T-helper 1 cell treated with Interleukin-12 subunit alpha and Interleukin-12 subunit beta and Interleukin-4 antibody, amounts not matched to agents 30 ng/mL and 1 ng/mL, for 36 hours (primary cell): ENCODE measurements around the gene ST6GALNAC4. TPM values are rescaled to one million over a fixed set of nuclear protein-coding genes. Genes with fewer than 3 reads are reported as not detected.

Experiments used
- intact Hi-C: fragments of 100-400 bp; cut with micrococcal nuclease; formaldehyde crosslinking; loops from one replicate; pipeline ENCODE4 v1.15.1; 2024
- total RNA-seq: library from RNA; stranded (reverse); gene quantifications from 2 replicates; pipeline ENCODE4 v1.2.3, GENCODE V29; 2022

The ST6GALNAC4 gene
- total RNA-seq, 1 donor from 2014 or later, result 28.4 TPM

DNA sequence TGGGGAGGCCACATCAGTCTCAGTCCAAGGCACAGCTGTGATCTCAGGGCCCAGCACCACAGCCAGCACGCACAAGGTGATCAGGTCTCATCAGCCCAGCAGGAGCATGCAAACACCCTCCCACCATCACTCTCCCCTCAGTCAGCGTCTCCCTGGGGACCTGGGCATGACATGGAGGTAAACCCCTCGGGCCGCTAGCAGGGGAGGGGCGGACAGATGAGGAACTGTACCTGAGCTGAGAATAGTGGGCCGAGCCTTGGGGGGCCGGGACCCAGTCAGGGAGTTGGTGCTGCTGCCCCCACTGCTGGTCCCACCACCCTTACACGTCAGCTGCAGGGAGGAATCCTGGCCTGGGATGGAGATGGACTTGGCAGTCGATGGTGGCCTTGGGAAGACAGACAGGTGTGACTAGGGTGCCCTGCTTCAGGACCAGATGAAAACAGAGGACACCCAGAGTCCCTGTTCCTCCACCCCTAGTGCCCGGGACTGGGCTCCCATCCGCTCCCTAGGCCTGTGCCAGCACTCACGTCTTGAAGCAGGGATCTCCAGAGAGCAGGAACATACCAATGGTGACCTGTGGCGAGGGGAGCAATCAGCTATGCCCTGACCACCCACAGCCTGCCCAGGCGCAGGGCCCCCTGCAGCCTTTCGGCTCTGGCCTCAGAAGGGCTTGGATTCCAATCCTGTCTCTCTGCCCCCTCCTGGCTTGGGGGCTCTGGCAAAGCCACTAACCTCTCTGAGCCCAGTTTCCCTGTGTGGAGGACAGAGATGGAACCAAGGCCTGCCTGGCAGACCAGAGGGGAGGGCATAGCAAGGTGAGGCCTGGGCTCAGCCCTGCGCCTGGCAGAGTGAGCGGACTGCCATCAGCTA is 31.2 kb upstream of the ST6GALNAC4 start:
- intact Hi-C loops, result no loop called here

DNA sequence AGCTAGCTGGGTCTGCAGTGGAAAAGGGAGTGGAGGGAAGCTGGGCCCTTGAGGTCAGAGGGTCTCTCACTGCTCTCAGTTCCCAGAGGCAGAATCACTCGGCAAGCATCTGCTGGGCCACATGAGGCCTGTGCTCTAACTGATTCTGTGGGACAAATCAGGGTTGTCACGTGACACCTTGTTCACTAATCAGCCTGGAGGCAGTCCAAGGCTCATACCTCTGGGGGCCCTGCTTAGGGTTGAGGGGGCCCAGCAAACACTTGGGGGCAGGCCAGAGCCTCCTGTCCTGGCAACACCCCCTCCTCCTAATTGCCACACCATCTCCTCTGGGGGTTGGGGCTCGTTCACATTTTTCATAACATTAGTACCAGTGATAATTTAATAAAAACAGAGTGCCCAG is 29.9 kb upstream of the ST6GALNAC4 start:
- intact Hi-C loops, result no loop called here

DNA sequence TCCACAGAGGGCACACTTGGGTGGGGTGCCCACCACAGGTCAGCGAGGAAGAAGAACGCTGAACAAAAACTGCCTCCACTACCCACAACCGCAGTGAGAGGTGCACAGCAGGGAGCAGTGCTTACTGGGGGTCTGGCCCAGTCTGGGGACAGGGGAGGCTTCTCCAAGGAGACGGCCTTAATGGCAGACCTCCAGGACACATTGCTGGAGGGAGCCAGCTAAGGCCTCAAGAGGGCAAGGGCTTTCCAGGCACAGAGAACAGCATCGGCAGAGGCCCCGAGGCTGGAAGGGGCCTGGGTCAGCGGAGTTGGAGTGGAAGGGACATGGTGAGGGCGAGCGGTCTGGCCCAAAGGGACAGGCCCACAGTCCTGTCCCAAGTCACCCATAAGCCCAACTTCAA is 29.1 kb upstream of the ST6GALNAC4 start:
- intact Hi-C loops, result no loop called here

DNA sequence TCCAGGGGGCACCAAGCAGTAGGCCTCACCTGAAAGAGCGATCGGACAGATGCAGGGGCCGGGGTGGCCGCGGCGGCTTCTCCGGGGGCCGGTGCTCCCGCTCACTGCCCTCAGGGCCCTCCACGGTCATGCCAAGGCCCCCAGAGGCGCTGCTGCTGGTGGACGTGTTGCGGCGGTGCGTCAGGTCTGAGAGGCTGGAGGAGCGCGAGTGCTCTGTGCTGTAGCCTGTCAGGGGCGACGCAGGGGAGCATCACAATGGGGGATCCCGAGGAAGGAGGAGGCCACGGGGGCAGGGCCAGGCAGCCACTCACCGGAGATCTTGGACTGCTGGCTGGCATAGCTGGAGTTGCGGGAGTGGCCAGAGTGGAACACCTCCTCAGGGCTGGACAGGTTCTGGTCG is 28.5 kb upstream of the ST6GALNAC4 start:
- intact Hi-C loops, result no loop called here

DNA sequence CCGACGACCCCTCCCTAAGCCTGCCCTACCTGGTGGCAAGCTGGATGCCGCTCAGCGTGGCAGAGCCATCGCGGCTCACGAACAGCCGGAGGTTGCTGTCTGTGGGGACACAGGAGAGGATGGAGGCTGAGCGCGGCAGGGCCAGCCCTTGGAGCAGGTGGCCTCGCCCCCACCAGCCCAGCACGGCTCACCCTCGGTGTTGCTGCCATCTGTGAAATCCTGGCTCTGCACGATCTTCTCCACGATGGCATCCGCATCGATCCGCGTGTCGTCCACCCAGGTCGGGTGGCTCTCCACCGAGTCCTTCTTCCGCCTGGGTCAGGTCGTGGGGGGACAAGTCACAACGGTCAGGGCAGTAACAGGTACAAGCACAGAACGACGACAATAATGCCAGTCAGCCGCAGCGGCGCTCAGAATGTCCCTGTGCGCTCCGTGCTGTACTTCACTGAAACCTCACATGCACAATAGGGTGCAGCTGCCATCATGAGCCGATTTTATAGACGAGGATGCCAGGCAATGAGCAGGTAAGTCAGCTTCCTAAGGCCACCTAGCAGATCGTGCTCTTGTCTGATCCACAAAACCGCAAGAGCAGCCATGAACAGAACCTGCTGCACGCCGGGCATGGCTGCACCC is 27.9 kb upstream of the ST6GALNAC4 start:
- intact Hi-C loops, result no loop called here

DNA sequence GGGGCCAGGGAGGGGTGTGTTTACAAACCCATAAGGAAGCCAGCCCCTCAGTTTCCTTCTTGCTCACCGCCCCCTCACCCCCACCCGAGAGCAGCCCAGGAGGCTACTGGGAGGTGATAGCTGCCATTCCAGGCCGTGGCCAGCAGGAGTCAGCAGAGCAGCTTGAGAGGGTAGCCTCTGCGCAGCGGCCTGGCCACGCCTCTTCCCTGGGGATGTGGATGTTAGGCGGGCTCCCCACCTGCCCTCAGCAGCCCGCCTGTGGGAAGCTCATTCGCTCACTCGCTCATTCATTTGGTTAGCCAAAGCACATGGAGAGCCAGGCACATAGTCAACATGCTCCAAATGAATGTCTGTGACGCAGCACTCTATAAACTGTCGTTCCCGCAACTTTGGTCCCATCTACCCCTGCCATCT is 26.9 kb upstream of the ST6GALNAC4 start:
- intact Hi-C loops, result loop anchor here (1.0 to 2.0 kb wide), 8 partner anchors 12 to 174 kb away; no protein-coding TSS in a partner anchor

GRCh38 chr9:127943011-127943662 is 26.3 kb upstream of the ST6GALNAC4 start:
- intact Hi-C loops, result loop anchor here (1.0 to 2.0 kb wide), 8 partner anchors 12 to 174 kb away; no protein-coding TSS in a partner anchor

DNA sequence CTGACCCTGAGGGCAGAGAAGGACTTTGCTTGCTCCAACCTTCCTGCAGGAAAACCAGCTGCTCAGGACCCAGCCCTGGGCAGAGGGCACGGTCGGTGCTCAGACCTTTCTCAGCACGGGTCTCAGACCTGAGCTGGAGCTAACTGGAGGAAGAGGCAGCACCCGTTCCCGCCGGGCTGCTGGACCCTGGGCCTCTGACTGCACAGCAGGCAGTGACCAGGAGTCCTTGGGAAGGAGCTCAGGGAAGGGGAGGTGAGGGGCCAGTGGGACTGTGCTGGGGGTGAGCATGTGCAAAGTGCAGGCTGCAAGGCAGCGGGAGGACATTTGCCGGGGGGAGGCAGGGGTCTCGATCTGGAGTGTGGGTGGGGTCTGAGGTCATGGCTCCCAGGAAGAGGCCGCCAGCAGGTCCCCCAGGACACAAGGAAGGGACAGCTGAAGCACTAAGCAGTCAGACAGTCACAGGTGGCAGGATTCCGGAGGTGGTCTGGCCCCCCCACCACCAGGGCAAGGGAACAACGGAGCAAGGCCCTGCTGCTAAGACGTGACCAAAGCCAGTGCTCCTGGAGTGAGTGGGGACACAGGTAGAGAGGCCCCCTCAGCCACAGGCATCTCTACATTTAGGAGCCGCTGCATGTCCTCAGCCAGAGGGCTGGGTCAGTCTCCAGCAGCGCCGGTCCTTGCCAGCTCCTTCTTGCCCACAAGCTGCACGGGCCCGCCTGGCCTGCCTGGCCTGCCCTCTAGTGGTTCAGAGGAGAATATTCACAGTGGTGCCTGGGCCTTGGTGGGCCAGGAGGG is 25.6 kb upstream of the ST6GALNAC4 start:
- intact Hi-C loops, result loop anchor here (1.0 to 2.0 kb wide), 8 partner anchors 13 to 175 kb away; no protein-coding TSS in a partner anchor

- intact Hi-C loops, result loop anchor here (2.0 kb wide), 3 partner anchors 29 to 143 kb away; no protein-coding TSS in a partner anchor
These were observed 25.0 kb upstream of the ST6GALNAC4 start for GRCh38 chr9:127941961-127942215.

DNA sequence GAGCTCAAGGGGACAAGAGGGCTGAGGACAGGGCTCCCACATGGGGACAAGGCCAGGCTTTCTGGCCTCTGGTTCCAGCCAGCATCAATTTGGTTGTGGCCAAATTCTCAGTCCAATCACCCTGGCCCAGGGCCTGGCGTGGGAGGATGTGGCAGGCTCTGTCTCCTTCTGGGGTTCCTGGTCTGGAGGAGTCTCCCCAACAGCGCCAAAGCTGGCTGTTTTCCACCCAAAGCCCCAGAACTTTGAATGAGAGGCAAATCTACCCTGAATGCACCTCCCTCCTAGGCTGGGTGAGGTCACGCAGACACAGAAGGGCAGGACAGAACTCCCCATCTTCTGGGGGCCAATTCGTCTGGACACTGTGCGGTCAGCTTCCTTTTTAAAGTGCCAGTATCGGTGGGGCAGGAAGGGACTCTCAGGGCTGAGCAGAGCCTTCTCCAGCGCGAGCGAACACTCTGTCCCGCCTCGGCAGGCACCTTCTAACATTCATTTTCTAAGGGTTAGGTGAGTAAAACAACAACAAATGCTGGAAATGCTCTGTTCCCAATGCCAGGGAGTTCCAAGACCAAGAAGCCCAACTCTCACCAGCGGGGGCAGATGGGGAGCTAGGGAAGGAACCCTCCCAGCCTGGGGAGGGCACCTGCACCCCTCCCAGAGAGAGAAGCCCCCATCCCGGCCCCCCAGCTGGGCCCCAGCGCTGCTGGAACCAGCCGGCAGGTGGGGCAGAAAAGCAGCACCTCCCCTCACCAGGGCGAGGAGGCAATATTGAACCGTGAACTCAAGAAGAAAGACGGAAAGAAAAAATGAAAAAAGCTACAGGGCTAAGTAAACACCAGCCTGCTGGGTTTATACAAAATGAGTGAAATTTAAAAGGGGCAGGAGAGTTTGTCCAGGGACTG is 24.5 kb upstream of the ST6GALNAC4 start:
- intact Hi-C loops, result no loop called here

DNA sequence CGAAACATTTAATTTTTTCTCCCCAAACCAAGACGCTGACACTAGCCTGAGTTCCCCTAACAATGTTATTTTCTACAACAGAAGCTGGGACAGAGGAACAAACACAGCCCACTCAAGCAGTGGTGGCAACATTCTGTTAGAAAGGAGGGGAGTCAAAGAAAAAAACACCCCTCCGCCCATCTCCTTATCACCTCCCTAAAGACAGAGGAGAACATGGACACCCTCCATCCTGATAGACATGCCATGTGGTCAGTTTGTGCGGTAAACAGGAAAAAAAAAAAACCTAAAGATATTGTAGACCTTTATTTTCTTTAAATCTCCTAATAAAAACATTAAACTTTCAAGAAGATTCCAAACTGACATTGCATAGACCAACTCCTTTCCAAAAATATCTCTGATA is 23.8 kb upstream of the ST6GALNAC4 start:
- intact Hi-C loops, result no loop called here

DNA sequence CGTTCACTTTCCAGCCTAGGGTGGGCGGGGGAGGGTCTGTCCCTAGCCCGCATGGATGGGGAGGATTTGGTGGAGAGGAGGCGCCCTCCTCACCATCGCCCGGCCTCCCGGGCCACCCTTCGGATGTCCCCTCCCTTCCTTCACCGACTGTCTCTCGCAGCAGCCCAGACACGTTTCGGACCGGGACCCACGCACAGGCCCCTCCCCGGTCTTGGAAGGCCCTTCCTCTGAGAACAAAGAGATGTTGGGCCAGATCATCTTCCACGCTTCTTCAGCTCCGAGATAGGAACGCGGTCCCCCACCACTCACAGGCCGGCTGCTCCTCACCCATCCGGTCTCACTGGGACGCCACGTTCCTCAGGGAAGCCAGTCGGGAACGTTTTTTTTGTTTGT is 21.5 kb upstream of the ST6GALNAC4 start:
- intact Hi-C loops, result no loop called here

- intact Hi-C loops, result loop anchor here (1.0 kb wide), 5 partner anchors 10 to 190 kb away; partner anchors contain the start of genes NAIF1 and PTGES2
These were observed 20.8 kb upstream of the ST6GALNAC4 start, which contains the start of gene DPM2 for GRCh38 chr9:127937388-127938297. TSS of gene DPM2 (minus strand) at chr9:127937854. CDS start at chr9:127937820, 34 bp downstream.

- intact Hi-C loops, result loop anchor here (1.0 kb wide), 5 partner anchors 10 to 190 kb away; partner anchors contain the start of genes NAIF1 and PTGES2
These were observed 20.2 kb upstream of the ST6GALNAC4 start for GRCh38 chr9:127937056-127937387.

GRCh38 chr9:127936347-127936852 is 19.6 kb upstream of the ST6GALNAC4 start:
- intact Hi-C loops, result no loop called here

DNA sequence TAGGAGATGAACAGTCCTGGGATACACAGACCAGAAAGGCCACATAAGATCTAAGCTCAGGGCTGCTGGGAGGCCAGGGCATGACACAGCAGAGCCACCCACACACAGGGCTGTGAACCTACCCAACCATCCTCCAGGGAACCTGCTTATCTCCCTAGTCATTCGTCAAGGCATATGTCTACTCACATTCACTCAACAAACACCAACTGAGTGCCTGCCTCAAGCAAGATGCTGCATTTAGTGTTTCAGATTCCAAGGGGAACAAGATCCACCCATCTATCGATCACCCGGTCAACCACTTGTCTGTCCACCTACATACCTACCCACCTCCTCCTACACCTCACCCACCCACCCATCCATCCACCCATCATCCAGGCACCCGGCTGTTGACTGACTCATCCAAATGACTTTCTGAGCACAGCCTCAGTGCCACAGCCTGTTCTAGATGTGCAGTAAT is 19.0 kb upstream of the ST6GALNAC4 start:
- intact Hi-C loops, result no loop called here

DNA sequence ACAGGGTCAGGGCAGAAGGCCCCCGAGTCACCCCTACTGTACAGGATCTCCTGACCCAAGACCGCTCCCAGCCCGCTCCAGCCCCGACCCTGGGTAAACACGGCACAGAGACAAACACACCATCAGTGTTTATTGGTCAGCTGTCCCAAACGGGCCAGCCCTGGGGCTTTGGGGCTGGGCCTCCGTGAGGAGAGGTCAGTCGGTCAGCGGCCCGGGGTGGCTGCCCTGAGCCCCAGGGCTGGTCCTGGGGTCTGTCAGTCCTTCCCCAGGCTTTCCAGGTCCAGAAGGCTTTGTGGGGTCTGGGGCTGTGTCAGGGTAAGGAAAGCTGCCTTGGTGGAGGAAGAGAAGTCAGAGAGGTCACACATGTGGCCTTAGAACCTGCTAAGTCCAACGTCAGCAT is 18.1 kb upstream of the ST6GALNAC4 start:
- intact Hi-C loops, result loop anchor here (5.0 kb wide), 1 partner anchor 323 kb away; the partner anchor contains the start of gene STXBP1

- intact Hi-C loops, result loop anchor here (5.0 kb wide), 1 partner anchor 322 kb away; the partner anchor contains the start of gene STXBP1
These were observed 17.4 kb upstream of the ST6GALNAC4 start for GRCh38 chr9:127934248-127934647.
